Activated B cell treated with CpG ODN at 0.5 μM for 24 hours (primary cell): ENCODE results near the gene SPANXB1. TPM values are rescaled to one million over a fixed set of nuclear protein-coding genes. Genes with fewer than 3 reads are reported as not detected.
"Not testable (repeated sequence)": the region's sequence is repeated elsewhere in the genome, so short reads cannot be mapped to it uniquely, and the experiment has no call there.

Experiments used
- ATAC-seq: fragments of 200-7000 bp; cut with Tn5 transposase; one replicate; pipeline ENCODE4 v1.10.0; 2021; ENCODE audit warnings: low read depth, mild to moderate bottlenecking, moderate library complexity
- CTCF ChIA-PET: fragments of 350-600 bp; sonication (Branson Sonifier 250); formaldehyde crosslinking; loops from one replicate; lab custom pipeline; 2021; ENCODE audit warnings: antibody characterized with exemption; lab: Charles Lee
- POLR2A ChIA-PET: fragments of 350-600 bp; sonication (Branson Sonifier 250); formaldehyde crosslinking; loops from one replicate; lab custom pipeline; 2021; ENCODE audit warnings: antibody characterized with exemption; lab: Charles Lee
- DNase-seq: peaks from one replicate; pipeline ENCODE4 v3.0.0; 2022
- H3K27ac Mint-ChIP-seq: one replicate; pipeline ENCODE4 v1.8.0; 2020; ENCODE audit warnings: mixed read lengths
- H3K27me3 Mint-ChIP-seq: one replicate; pipeline ENCODE4 v1.8.0; 2021; ENCODE audit warnings: mixed read lengths
- H3K36me3 Mint-ChIP-seq: one replicate; pipeline ENCODE4 v1.8.0; 2021; ENCODE audit warnings: low read depth, mixed read lengths
- H3K4me1 Mint-ChIP-seq: one replicate; pipeline ENCODE4 v1.8.0; 2021; ENCODE audit warnings: mixed read lengths
- H3K4me3 Mint-ChIP-seq: one replicate; pipeline ENCODE4 v1.8.0; 2020; ENCODE audit warnings: mild to moderate bottlenecking, mixed read lengths
- H3K9me3 Mint-ChIP-seq: one replicate; pipeline ENCODE4 v1.8.0; 2020; ENCODE audit warnings: mixed read lengths
- intact Hi-C: fragments of 100-400 bp; cut with micrococcal nuclease; formaldehyde crosslinking; loops from one replicate; pipeline ENCODE4 v1.15.1; 2024
- total RNA-seq: library from RNA; stranded (reverse); gene quantifications from 2 replicates; pipeline ENCODE4 v1.2.3, GENCODE V29; 2022

The SPANXB1 gene
- total RNA-seq, 1 donor from 2014 or later, result not detected

GRCh38 chrX:141049878-141050277 lies 47.5 kb downstream of the SPANXB1 start:
- H3K4me3 Mint-ChIP-seq, ATAC-seq, CTCF ChIA-PET, H3K4me1 Mint-ChIP-seq, POLR2A ChIA-PET, DNase-seq, H3K36me3 Mint-ChIP-seq, H3K9me3 Mint-ChIP-seq, H3K27me3 Mint-ChIP-seq, intact Hi-C loops, H3K27ac Mint-ChIP-seq: not testable (repeated sequence)

- H3K4me3 Mint-ChIP-seq, CTCF ChIA-PET, ATAC-seq, H3K4me1 Mint-ChIP-seq, H3K9me3 Mint-ChIP-seq, H3K36me3 Mint-ChIP-seq, H3K27ac Mint-ChIP-seq, DNase-seq, POLR2A ChIA-PET, intact Hi-C loops, H3K27me3 Mint-ChIP-seq: not testable (repeated sequence)
Measured at GRCh38 chrX:141052098-141052497, 49.7 kb downstream of the SPANXB1 start.

Other genes with a start within 250 kb of the SPANXB1 start
- gene LDOC1, start 174.5 kb downstream of the SPANXB1 start, total RNA-seq, result 4.2 and 5.5 TPM in 2 replicates
- not detected in 2 replicates for gene SPANXC, start 239.9 kb downstream of the SPANXB1 start, total RNA-seq